Endothelial cell (in vitro differentiated cells): ENCODE results near the gene BHLHE41. TPM values are rescaled to one million over a fixed set of nuclear protein-coding genes. Genes with fewer than 3 reads are reported as not detected.

Source experiments
- DNase-seq: peaks from one replicate; pipeline ENCODE4 v3.0.0; 2021; ENCODE audit warnings: low spot score
- H3K27ac Mint-ChIP-seq: one replicate; pipeline ENCODE4 v1.8.0; 2021; ENCODE audit warnings: mixed read lengths, inconsistent platforms; ENCODE audit not compliant: unreplicated experiment
- H3K27me3 Mint-ChIP-seq: one replicate; pipeline ENCODE4 v1.8.0; 2021; ENCODE audit warnings: mild to moderate bottlenecking, moderate library complexity, mixed read lengths, inconsistent platforms; ENCODE audit not compliant: unreplicated experiment
- H3K36me3 Mint-ChIP-seq: one replicate; pipeline ENCODE4 v1.8.0; 2021; ENCODE audit warnings: mild to moderate bottlenecking, low read depth, mixed read lengths, inconsistent platforms; ENCODE audit not compliant: unreplicated experiment
- H3K4me1 Mint-ChIP-seq: one replicate; pipeline ENCODE4 v1.8.0; 2021; ENCODE audit warnings: mild to moderate bottlenecking, mixed read lengths, inconsistent platforms; ENCODE audit not compliant: unreplicated experiment
- H3K4me3 Mint-ChIP-seq: one replicate; pipeline ENCODE4 v1.8.0; 2021; ENCODE audit warnings: mild to moderate bottlenecking, mixed read lengths, inconsistent platforms; ENCODE audit not compliant: unreplicated experiment
- H3K9me3 Mint-ChIP-seq: one replicate; pipeline ENCODE4 v1.8.0; 2021; ENCODE audit warnings: mixed read lengths, inconsistent platforms; ENCODE audit not compliant: unreplicated experiment
- CTCF ChIP-seq: fragments of 200-600 bp; sonication (generic); IDR thresholded peaks from one replicate; pipeline ENCODE4 v1.5.0; 2021; ENCODE audit warnings: antibody characterized with exemption; ENCODE audit not compliant: unreplicated experiment
- total RNA-seq: library from RNA; stranded (reverse); fragmentation: NEBNext Ultra II Directional; extraction: Animal tissue kit (Norgen Biotek cat#: 25700); gene quantifications from one replicate; pipeline ENCODE4 v1.2.1, GENCODE V29; 2021; ENCODE audit not compliant: unreplicated experiment

BHLHE41 gene
- total RNA-seq, 1 donor from 2014 or later, result 4.0 TPM

DNA sequence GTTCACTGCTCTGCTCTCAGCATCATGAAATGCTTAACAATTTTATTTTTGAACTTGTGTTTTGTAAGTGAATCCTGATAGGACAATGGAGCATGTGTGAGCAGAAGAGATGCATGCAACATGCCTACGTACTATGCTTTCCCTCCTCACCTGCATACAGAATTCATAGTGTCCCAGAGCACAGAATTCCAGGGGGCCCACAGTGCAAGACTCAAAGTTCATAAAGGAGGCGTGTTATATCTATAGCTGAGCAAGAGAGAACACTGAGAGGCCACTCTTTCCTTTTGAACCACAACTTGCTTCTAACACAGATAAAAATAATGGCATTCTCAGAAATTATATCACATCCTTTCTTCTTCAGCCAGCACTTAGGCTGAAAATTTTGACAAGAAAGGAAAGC is 28.8 kb downstream of the BHLHE41 start:
- no peaks in the 10 kb centered on the region for H3K4me1 Mint-ChIP-seq
- H3K27me3 Mint-ChIP-seq, result no peaks in the 10 kb centered on the region
- H3K4me3 Mint-ChIP-seq, result no peak overlapping the region
- H3K9me3 Mint-ChIP-seq, result no peaks in the 10 kb centered on the region
- H3K27ac Mint-ChIP-seq, result no peak overlapping the region
- no peak for TF ChIP-seq CTCF
- DNase-seq, result no peak
- no peaks in the 10 kb centered on the region for H3K36me3 Mint-ChIP-seq

GRCh38 chr12:26095186-26095585 is 29.7 kb downstream of the BHLHE41 start:
- no peak for TF ChIP-seq CTCF
- no peak overlapping the region for H3K4me3 Mint-ChIP-seq

GRCh38 chr12:26092346-26093105 is 32.3 kb downstream of the BHLHE41 start:
- no peak for TF ChIP-seq CTCF
- H3K27ac Mint-ChIP-seq, result no peak overlapping the region
- no peaks in the 10 kb centered on the region for H3K9me3 Mint-ChIP-seq
- no peaks in the 10 kb centered on the region for H3K36me3 Mint-ChIP-seq
- DNase-seq, result no peak
- H3K4me3 Mint-ChIP-seq, result no peak overlapping the region
- H3K27me3 Mint-ChIP-seq, result no peaks in the 10 kb centered on the region
- no peaks in the 10 kb centered on the region for H3K4me1 Mint-ChIP-seq

More at GRCh38 chr12:26095186-26095585, 29.7 kb downstream of the BHLHE41 start:
- H3K27me3 Mint-ChIP-seq, result no peaks in the 10 kb centered on the region
- H3K9me3 Mint-ChIP-seq, result no peaks in the 10 kb centered on the region
- DNase-seq, result no peak
- H3K27ac Mint-ChIP-seq, result no peak overlapping the region
- H3K4me1 Mint-ChIP-seq, result no peaks in the 10 kb centered on the region
- no peaks in the 10 kb centered on the region for H3K36me3 Mint-ChIP-seq

DNA sequence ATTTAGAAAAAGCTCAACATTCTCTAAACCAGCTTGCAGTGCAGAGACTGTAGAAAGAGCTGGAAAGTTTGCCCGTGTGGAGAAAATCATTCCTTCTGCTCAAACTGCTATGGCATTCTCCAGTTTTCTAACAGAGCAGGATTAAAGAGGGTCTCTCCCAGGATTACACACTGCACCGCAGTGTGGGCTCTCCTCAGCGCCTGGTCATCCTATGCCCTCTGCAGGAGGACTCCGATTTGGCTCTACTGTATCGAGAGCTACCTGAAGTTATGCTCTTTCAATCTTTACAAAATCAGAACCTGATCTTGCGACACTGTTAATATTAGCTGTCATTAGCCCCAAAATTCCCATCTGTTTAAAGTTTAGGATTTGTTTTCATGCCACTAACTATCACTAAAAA is 33.0 kb downstream of the BHLHE41 start:
- Mint-ChIP-seq H3K4me1 (no peaks in the 10 kb centered on the region), H3K4me3 (no peak overlapping the region), H3K9me3 (no peaks in the 10 kb centered on the region), H3K27ac (no peak overlapping the region), H3K36me3 (no peaks in the 10 kb centered on the region), H3K27me3 (no peaks in the 10 kb centered on the region)
- no peak for TF ChIP-seq CTCF
- peak; percentile 14 for DNase-seq

GRCh38 chr12:26090836-26091510 is 33.9 kb downstream of the BHLHE41 start:
- no peak overlapping the region for H3K4me3 Mint-ChIP-seq
- no peaks in the 10 kb centered on the region for H3K36me3 Mint-ChIP-seq
- no peaks in the 10 kb centered on the region for H3K27me3 Mint-ChIP-seq
- no peaks in the 10 kb centered on the region for H3K4me1 Mint-ChIP-seq
- H3K27ac Mint-ChIP-seq, result no peak overlapping the region
- H3K9me3 Mint-ChIP-seq, result no peaks in the 10 kb centered on the region
- no peak for TF ChIP-seq CTCF
- no peak for DNase-seq
